ENCODE results near the gene FXYD6. TPM values are rescaled to one million over a fixed set of nuclear protein-coding genes. Genes with fewer than 3 reads are reported as not detected.
A peak's percentile ranks its signal among the peaks of the same experiment; 100 is the strongest.

The FXYD6 gene
- polyA plus RNA-seq, 4 donors: 144 to 149 (median 147) TPM

GRCh38 chr11:117833401-117833891 lies 43.0 kb downstream of the FXYD6 start:
- DNase-seq (ENCODE audit: low read depth in 4 of 4, low spot score in 3 of 4): peak in 2 of 4 donors; percentile 74 to 77

- DNase-seq (ENCODE audit: low read depth in 4 of 4, low spot score in 3 of 4): no peak
These were observed 43.9 kb downstream of the FXYD6 start for GRCh38 chr11:117832511-117832910.

GRCh38 chr11:117831661-117832415 lies 44.6 kb downstream of the FXYD6 start:
- DNase-seq (ENCODE audit: low read depth in 4 of 4, low spot score in 3 of 4): no peak

GRCh38 chr11:117830674-117831351 lies 45.6 kb downstream of the FXYD6 start:
- DNase-seq (ENCODE audit: low read depth in 4 of 4, low spot score in 3 of 4): no peak

- no peak for DNase-seq (ENCODE audit: low read depth in 4 of 4, low spot score in 3 of 4)
These were observed 46.4 kb downstream of the FXYD6 start for GRCh38 chr11:117830072-117830471.

GRCh38 chr11:117829369-117829725 lies 47.1 kb downstream of the FXYD6 start:
- no peak for DNase-seq (ENCODE audit: low read depth in 4 of 4, low spot score in 3 of 4)

GRCh38 chr11:117828611-117829368 lies 47.7 kb downstream of the FXYD6 start:
- DNase-seq (ENCODE audit: low read depth in 4 of 4, low spot score in 3 of 4): no peak

GRCh38 chr11:117827521-117828511 lies 48.6 kb downstream of the FXYD6 start:
- DNase-seq (ENCODE audit: low read depth in 4 of 4, low spot score in 3 of 4): no peak

GRCh38 chr11:117826832-117827231 lies 49.6 kb downstream of the FXYD6 start:
- no peak for DNase-seq (ENCODE audit: low read depth in 4 of 4, low spot score in 3 of 4)

GRCh38 chr11:117826190-117826570 lies 50.3 kb downstream of the FXYD6 start:
- DNase-seq (ENCODE audit: low read depth in 4 of 4, low spot score in 3 of 4): no peak

- no peak for DNase-seq (ENCODE audit: low read depth in 4 of 4, low spot score in 3 of 4)
These were observed 50.8 kb downstream of the FXYD6 start for GRCh38 chr11:117825538-117826189.

- no peak for DNase-seq (ENCODE audit: low read depth in 4 of 4, low spot score in 3 of 4)
These were observed 51.6 kb downstream of the FXYD6 start, which contains the start of gene FXYD2 for GRCh38 chr11:117824571-117825537. FXYD2 (minus strand) TSS chr11:117824744; CDS start chr11:117824678, 66 bp downstream.

GRCh38 chr11:117823946-117824420 lies 52.5 kb downstream of the FXYD6 start:
- DNase-seq (ENCODE audit: low read depth in 4 of 4, low spot score in 3 of 4): no peak

GRCh38 chr11:117823294-117823945 lies 53.0 kb downstream of the FXYD6 start:
- no peak for DNase-seq (ENCODE audit: low read depth in 4 of 4, low spot score in 3 of 4)

- DNase-seq (ENCODE audit: low read depth in 4 of 4, low spot score in 3 of 4): no peak
These were observed 54.1 kb downstream of the FXYD6 start for GRCh38 chr11:117822074-117823033.

GRCh38 chr11:117821431-117821830 lies 55.0 kb downstream of the FXYD6 start:
- DNase-seq (ENCODE audit: low read depth in 4 of 4, low spot score in 3 of 4): no peak

- no peak for DNase-seq (ENCODE audit: low read depth in 4 of 4, low spot score in 3 of 4)
These were observed 55.9 kb downstream of the FXYD6 start for GRCh38 chr11:117820516-117820915.
